Measurements from ENCODE around the gene SLC12A7. TPM values are rescaled to one million over a fixed set of nuclear protein-coding genes. Genes with fewer than 3 reads are reported as not detected.

The SLC12A7 gene
- total RNA-seq, 1 donor from 2014 or later, result 49.5 TPM

DNA sequence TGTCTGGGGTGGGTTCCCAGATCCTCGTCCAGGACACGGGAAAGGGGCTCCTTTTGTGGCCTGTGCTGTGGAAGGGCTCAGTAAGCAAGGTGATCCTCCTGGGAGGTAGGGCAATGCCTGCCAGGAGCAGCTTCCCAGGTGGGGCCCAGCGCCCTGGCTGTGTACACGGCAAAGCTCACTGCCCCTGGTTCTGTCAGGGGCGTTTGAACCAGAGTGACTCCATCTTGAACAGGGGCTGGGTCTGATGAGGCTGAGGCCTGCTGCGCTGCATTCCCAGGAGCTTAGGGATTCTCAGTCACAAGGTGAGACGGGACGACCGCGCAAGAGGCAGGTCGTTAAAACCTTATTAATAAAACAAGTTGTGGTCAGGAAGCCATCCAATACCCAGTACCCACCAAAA, 19.9 kb upstream of the SLC12A7 start:
- intact Hi-C loops (cut with DNase I), result no loop called here
- Histone ChIP-seq H3K27ac (no peak overlapping the region), H3K9me3 (no peaks in the 10 kb centered on the region), H3K36me3 (no peaks in the 10 kb centered on the region), H3K4me3 (no peak overlapping the region), H3K27me3 (ENCODE audit: low read depth) (no peaks in the 10 kb centered on the region), H3K4me1 (peaks cover 14% of the 10 kb centered on the region)
- ATAC-seq, result no peak
- TF ChIP-seq CTCF (IDR thresholded peaks at IDR 0.05), result no peak
- DNase-seq, result no peak

- DNase-seq (no peak), ATAC-seq (peak; percentile 52 to 59)
- peak overlapping the region; percentile 46 for H3K27ac ChIP-seq
- no peak overlapping the region for H3K4me3 ChIP-seq
- H3K4me1 ChIP-seq, result peaks cover 14% of the 10 kb centered on the region
- H3K36me3 ChIP-seq, result no peaks in the 10 kb centered on the region
- H3K27me3 ChIP-seq (ENCODE audit: low read depth), result no peaks in the 10 kb centered on the region
- no peak for TF ChIP-seq CTCF (IDR thresholded peaks at IDR 0.05)
- H3K9me3 ChIP-seq, result no peaks in the 10 kb centered on the region
- intact Hi-C loops (cut with DNase I), result no loop called here
Measured at GRCh38 chr5:1131191-1131621, 19.3 kb upstream of the SLC12A7 start.

DNA sequence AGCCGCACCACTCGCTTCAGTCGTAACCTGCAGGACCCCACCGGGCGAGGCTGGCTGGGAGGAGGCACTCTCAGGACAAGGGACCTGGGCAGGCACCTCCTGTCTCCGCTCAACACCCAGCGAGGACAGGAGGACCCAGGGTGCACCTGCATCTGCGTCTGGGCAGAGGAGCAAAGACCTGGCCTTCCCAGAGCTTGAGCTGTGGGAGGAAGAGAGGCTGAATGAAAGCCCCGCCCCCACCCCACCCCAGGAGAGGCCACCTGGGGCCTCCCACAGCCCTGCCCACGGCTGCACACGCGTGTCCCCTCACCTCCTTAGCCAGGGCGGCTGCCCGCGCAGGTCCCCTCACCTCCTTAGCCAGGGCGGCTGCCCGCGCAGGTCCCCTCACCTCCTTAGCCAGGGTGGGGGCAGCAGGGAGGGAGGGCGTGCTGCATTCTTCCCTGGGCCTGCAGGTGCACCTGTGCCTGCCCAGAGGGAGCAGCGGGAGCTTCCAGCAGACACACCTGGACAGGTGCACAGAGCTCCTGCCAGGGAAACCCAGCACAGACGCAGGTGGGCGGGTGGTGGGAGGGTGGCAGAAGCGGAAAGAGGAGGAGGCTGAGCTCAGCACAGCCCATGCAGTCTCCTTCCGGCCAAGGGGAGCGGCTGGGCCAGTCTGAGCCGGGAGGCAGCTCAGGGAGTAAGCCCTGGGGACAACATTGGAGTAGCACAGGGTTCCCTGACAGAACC, 18.5 kb upstream of the SLC12A7 start:
- H3K27ac ChIP-seq, result peak overlapping the region; percentile 46
- H3K4me3 ChIP-seq, result peak overlapping the region; percentile 8
- no peak for DNase-seq

DNA sequence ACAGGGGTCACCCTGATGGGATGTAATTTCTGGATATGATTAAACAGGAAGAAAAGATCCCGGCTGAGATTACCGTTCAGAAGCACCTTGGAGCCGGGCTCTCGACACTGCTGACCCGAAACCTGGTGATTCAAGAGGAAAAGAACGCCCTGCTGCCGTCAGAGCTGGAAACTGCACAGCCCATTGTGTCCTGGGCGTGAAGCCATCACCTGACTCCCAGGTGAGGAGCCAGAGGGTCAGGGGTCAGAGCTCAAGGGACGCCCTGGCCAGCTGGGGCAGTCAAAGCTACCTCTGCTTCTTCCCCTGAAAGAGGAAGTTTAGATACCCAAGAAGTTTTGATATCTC, 17.8 kb upstream of the SLC12A7 start:
- ATAC-seq (peak; percentile 58 to 77), DNase-seq (no peak)
- no peak for TF ChIP-seq CTCF (IDR thresholded peaks at IDR 0.05)
- Histone ChIP-seq H3K36me3 (no peaks in the 10 kb centered on the region), H3K4me3 (no peak overlapping the region), H3K27ac (peak overlapping the region; percentile 46), H3K4me1 (peaks cover 14% of the 10 kb centered on the region), H3K27me3 (ENCODE audit: low read depth) (no peaks in the 10 kb centered on the region), H3K9me3 (no peaks in the 10 kb centered on the region)
- intact Hi-C loops (cut with DNase I), result no loop called here

More for the DNA sequence above, 18.5 kb upstream of the SLC12A7 start:
- no peak for TF ChIP-seq CTCF (IDR thresholded peaks at IDR 0.05)
- no peaks in the 10 kb centered on the region for H3K9me3 ChIP-seq
- H3K4me1 ChIP-seq, result peaks cover 14% of the 10 kb centered on the region
- peak; percentile 75 to 82 for ATAC-seq
- no peaks in the 10 kb centered on the region for H3K27me3 ChIP-seq (ENCODE audit: low read depth)
- intact Hi-C loops (cut with DNase I), result no loop called here
- H3K36me3 ChIP-seq, result no peaks in the 10 kb centered on the region

DNA sequence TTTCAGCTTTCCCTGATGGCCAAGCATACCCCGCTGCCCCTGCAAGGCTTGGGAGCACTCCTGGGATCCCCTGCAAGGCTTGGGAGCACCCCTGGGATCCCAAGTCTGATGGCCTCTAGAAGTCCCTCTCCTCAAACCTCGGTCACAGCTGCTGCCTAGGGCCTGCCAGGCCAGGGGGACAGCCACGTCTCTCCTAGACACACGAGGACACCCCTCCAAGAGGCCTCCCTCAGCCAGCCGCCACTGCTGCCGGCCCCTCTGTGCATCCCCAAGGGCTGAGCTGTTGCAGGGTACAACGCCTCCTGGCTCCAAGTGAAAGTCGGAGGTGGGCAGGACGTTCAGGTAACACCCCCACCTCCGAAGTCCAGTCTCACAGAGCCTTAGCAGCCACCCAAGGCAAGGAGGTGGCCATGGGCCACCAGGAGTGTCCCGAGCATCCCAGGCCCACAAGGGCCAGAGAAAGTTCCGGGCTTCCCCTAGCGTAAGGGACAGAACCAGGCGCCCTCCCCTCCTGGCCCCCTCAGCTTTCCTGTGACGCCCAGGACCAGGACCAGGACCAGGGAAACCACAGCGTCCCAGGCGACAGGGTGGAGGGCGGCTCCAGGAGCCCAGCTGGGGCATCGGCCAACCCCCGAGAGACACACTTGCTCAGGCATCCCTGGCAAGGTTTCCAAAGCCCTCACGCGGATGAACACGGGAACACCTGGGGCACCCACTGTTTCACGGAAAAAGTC, 17.3 kb upstream of the SLC12A7 start:
- H3K27me3 ChIP-seq (ENCODE audit: low read depth), result no peaks in the 10 kb centered on the region
- peaks cover 14% of the 10 kb centered on the region for H3K4me1 ChIP-seq
- DNase-seq (no peak), ATAC-seq (peak; percentile 2 to 40)
- no peak overlapping the region for H3K27ac ChIP-seq
- no peaks in the 10 kb centered on the region for H3K36me3 ChIP-seq
- no peaks in the 10 kb centered on the region for H3K9me3 ChIP-seq
- H3K4me3 ChIP-seq, result no peak overlapping the region
- intact Hi-C loops (cut with DNase I), result no loop called here
- TF ChIP-seq CTCF (IDR thresholded peaks at IDR 0.05), result no peak
